Mesenteric fat pad (tissue), 1 donor: ENCODE measurements around the gene FER. TPM values are rescaled to one million over a fixed set of nuclear protein-coding genes. Genes with fewer than 3 reads are reported as not detected.
"Not testable (repeated sequence)": the region's sequence is repeated elsewhere in the genome, so short reads cannot be mapped to it uniquely, and the experiment has no call there.

ENCODE experiments used
- DNase-seq: peaks from one replicate; pipeline ENCODE4 v3.0.0-alpha.2; 2020; ENCODE audit warnings: low spot score
- total RNA-seq: library from RNA; stranded (reverse); fragmentation: NEBNext Ultra II Directional; extraction: Animal tissue kit (Norgen Biotek cat#: 25700); gene quantifications from one replicate; pipeline ENCODE4 v1.2.1, GENCODE V29; 2021
- donor health status: DM: yes; HTN: yes; CAD: no.

The FER gene
- total RNA-seq, 1 donor from 2014 or later: 37.6 TPM

- DNase-seq: no peak
Measured at GRCh38 chr5:108797986-108798385, 50.3 kb downstream of the FER start.

GRCh38 chr5:108798513-108799265, 51.0 kb downstream of the FER start:
- DNase-seq: no peak

GRCh38 chr5:108801301-108801700, 53.6 kb downstream of the FER start:
- DNase-seq: no peak

- no peak for DNase-seq
Measured at GRCh38 chr5:108801776-108802175, 54.1 kb downstream of the FER start.

GRCh38 chr5:108810717-108811116, 63.0 kb downstream of the FER start:
- no peak for DNase-seq

- no peak for DNase-seq
Measured at GRCh38 chr5:108813673-108814072, 66.0 kb downstream of the FER start.

- DNase-seq: no peak
Measured at GRCh38 chr5:108814551-108814950, 66.9 kb downstream of the FER start.

- no peak for DNase-seq
Measured at GRCh38 chr5:108818613-108819272, 71.0 kb downstream of the FER start.

GRCh38 chr5:108820983-108821382, 73.3 kb downstream of the FER start:
- no peak for DNase-seq

- no peak for DNase-seq
Measured at GRCh38 chr5:108822211-108822947, 74.7 kb downstream of the FER start.

GRCh38 chr5:108827131-108827530, 79.4 kb downstream of the FER start:
- no peak for DNase-seq

GRCh38 chr5:108830705-108831276, 83.1 kb downstream of the FER start:
- no peak for DNase-seq

GRCh38 chr5:108836492-108836891, 88.8 kb downstream of the FER start:
- DNase-seq: no peak

- DNase-seq: not testable (repeated sequence)
Measured at GRCh38 chr5:108842260-108842941, 94.7 kb downstream of the FER start.

- not testable (repeated sequence) for DNase-seq
Measured at GRCh38 chr5:108851129-108851528, 103.4 kb downstream of the FER start.

GRCh38 chr5:108857905-108858304, 110.2 kb downstream of the FER start:
- no peak for DNase-seq

- no peak for DNase-seq
Measured at GRCh38 chr5:108858959-108859358, 111.3 kb downstream of the FER start.

- DNase-seq: no peak
Measured at GRCh38 chr5:108862211-108862610, 114.5 kb downstream of the FER start.

- not testable (repeated sequence) for DNase-seq
Measured at GRCh38 chr5:108866097-108866496, 118.4 kb downstream of the FER start.

- no peak for DNase-seq
Measured at GRCh38 chr5:108867656-108868055, 120.0 kb downstream of the FER start.

GRCh38 chr5:108869066-108869465, 121.4 kb downstream of the FER start:
- DNase-seq: no peak
